GM11168 (cell line): ENCODE data around the gene GPC3.
"Not testable (repeated sequence)": the region's sequence is repeated elsewhere in the genome, so short reads cannot be mapped to it uniquely, and the experiment has no call there.

Experiments used
- in situ Hi-C: fragments of 300-500 bp; cut with MboI; formaldehyde crosslinking; loops from one replicate; pipeline ENCODE4 v1.12.0; 2022; ENCODE audit warnings: low sequenced_read_pairs; ENCODE audit not compliant: unreplicated experiment

The GPC3 gene

GRCh38 chrX:133796282-133796681 lies 189.1 kb downstream of the GPC3 start:
- in situ Hi-C loops: no loop called here

GRCh38 chrX:133794126-133794525 lies 191.3 kb downstream of the GPC3 start:
- in situ Hi-C loops: no loop called here

- in situ Hi-C loops: no loop called here
Measured at GRCh38 chrX:133793626-133794025, 191.8 kb downstream of the GPC3 start.

GRCh38 chrX:133792198-133792953 lies 193.0 kb downstream of the GPC3 start:
- in situ Hi-C loops: no loop called here

- in situ Hi-C loops: no loop called here
Measured at GRCh38 chrX:133789829-133790228, 195.6 kb downstream of the GPC3 start.

GRCh38 chrX:133786382-133786781 lies 199.0 kb downstream of the GPC3 start:
- in situ Hi-C loops: no loop called here

- in situ Hi-C loops: no loop called here
Measured at GRCh38 chrX:133783274-133783673, 202.1 kb downstream of the GPC3 start.

- in situ Hi-C loops: no loop called here
Measured at GRCh38 chrX:133781174-133781573, 204.2 kb downstream of the GPC3 start.

GRCh38 chrX:133776072-133776471 lies 209.3 kb downstream of the GPC3 start:
- in situ Hi-C loops: no loop called here

GRCh38 chrX:133774807-133775206 lies 210.6 kb downstream of the GPC3 start:
- in situ Hi-C loops: no loop called here

- in situ Hi-C loops: no loop called here
Measured at GRCh38 chrX:133771086-133771646, 214.2 kb downstream of the GPC3 start.

GRCh38 chrX:133762976-133763548 lies 222.3 kb downstream of the GPC3 start:
- in situ Hi-C loops: not testable (repeated sequence)

- in situ Hi-C loops: no loop called here
Measured at GRCh38 chrX:133754657-133755056, 230.7 kb downstream of the GPC3 start.

GRCh38 chrX:133749951-133750350 lies 235.4 kb downstream of the GPC3 start:
- in situ Hi-C loops: no loop called here

- in situ Hi-C loops: no loop called here
Measured at GRCh38 chrX:133749370-133749769, 236.0 kb downstream of the GPC3 start.

- in situ Hi-C loops: no loop called here
Measured at GRCh38 chrX:133747196-133747595, 238.2 kb downstream of the GPC3 start.

- in situ Hi-C loops: no loop called here
Measured at GRCh38 chrX:133746593-133746992, 238.8 kb downstream of the GPC3 start.

GRCh38 chrX:133745349-133745748 lies 240.0 kb downstream of the GPC3 start:
- in situ Hi-C loops: no loop called here

- in situ Hi-C loops: no loop called here
Measured at GRCh38 chrX:133742602-133743305, 242.6 kb downstream of the GPC3 start.

GRCh38 chrX:133741303-133741702 lies 244.1 kb downstream of the GPC3 start:
- in situ Hi-C loops: no loop called here

GRCh38 chrX:133726642-133727041 lies 258.8 kb downstream of the GPC3 start:
- in situ Hi-C loops: no loop called here
